NOMO-1 treated with DMSO at 0.1 percent for 48 hours (cell line): ENCODE data around the gene SYT12.

Experiments used
- DNase-seq: peaks from one replicate; lab custom pipeline; 2025; ENCODE audit not compliant: unreplicated experiment; lab: John Stamatoyannopoulos, UW

Gene SYT12

DNA sequence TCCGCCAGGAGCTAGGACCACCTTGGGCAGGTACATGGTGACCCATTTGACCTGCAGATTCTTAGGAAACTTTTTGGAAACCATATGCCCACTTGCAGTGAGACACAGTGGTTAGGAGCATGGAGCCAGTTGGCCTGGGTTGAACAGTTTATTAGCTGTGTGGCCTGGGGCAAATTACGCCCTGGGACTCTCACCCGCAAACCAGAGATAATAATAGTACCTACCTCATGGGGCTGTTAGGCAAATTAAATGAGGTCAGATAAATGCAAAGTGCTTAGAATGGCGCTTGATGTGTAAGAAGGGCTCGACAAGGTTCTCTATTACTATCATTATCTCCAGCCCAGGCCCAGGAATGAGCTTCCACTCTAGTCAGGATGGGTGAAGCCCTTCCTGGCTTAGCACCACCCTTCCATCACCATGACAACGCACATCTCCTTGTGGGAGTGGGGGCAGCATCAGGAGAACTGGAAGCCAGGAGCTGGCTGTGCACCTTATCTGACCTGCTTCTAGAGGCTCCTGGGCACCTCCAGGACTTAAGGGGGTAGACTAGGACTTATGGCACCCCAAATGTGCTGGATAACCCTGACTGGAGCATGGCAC lies 5.1 kb downstream of the SYT12 start:
- no peak for DNase-seq

DNA sequence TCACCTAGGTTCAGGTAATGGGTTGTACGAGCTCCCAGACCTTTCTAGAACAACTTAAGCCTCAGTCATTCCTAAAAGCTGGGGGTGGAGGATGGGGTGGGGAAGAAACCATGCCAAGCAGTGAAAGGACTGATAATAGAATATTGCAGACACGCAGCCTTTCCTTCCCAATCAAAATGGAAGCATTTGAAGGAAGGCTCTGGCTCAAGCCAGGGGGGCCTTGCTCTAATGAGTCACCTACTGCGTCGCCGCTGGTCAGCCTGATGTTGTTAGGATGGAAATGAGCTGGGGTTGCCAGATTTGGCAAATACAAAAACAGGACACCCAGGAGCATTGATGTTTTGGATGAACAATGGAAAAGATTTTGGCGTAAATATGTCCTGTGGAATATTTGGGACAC lies 6.2 kb downstream of the SYT12 start:
- no peak for DNase-seq

DNA sequence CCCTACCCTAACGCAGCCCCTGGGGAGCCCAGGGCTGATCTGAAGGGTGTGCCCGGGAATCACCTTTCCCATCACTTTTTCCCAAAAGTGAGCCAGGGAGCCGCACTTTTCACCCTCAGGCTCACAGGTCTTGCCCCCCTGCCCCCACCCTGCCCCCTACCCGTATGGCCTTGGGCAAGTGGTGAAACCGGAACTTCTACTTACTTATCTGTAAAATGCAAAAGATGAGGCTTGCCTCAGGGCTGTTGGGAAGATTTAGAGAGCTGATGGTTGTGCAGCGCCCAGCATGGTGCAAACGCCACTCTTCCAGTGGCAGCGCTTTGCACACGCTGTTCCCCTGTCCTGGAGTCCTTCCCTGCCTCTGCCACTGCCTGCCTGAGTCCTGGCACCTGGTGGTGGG lies 8.0 kb downstream of the SYT12 start:
- DNase-seq = no peak

DNA sequence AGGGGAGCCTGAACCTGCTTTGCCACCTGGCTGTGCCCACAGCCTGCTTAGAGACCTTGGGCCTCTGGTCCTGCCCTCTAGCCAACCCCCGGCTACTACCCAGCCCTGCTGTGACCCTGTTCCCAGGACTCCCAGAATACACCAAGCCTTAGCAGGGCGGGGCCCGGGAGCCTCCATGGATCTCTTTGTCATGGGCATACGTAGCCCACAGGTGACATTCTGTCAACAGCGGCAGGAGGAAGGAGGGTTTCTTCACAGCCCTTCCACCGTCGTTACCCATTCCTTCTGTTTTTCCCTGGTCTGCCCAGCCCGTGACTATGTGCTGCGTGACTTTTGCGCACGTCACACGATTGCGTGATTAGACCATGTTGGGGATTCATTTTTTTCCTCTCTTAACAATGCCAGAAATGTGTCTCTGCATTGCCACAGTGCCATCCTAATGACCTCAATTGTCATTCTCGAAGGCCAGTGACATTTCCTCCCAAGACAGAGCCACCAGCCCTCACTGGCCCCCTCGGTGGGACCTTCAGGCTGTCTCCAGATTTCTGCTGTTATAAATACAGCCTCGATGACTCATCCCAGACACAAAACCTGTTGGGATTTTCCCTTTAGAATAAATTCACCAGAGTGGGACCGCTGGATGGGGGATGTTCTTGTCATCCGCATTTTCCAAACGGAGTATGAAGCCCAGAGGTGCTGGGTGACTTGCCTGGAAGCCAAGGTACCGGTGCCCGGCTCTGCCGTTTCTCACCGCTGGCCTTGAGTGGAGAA lies 9.0 kb downstream of the SYT12 start:
- DNase-seq = no peak

DNA sequence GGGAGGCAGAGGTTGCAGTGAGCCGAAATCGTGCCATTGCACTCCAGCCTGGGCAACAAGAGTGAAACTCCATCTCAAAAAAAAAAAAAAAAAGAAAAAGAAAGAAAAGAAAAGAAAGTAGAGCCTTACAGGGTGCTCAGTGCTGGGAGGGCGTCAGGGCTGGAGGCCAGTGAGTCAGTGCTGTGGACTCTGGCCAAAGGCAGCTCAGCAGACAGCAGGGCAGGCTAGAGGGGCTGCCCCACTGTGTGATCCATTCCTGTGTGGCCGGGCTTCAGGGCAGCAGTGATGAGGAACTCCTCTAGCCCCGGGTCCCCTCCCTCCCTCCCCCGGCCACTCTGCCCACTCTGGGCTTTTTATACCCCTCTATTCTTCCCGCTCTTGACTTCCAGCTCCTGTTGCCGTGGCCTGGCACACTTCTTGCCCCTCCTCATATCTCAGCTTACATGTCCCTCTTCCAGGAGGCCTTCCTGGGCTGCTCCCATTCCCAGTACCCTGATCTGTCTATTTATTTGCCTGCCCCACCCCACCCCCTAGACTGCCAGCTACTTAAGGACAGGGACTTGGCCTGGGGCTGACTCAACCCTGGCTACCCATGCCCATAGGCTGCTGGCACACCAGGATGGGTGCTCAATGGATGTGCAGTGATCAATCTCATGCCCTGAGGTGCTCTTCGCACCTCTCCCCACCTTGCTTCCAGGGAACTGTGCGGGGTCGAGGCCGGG lies 10.1 kb downstream of the SYT12 start:
- no peak for DNase-seq

DNA sequence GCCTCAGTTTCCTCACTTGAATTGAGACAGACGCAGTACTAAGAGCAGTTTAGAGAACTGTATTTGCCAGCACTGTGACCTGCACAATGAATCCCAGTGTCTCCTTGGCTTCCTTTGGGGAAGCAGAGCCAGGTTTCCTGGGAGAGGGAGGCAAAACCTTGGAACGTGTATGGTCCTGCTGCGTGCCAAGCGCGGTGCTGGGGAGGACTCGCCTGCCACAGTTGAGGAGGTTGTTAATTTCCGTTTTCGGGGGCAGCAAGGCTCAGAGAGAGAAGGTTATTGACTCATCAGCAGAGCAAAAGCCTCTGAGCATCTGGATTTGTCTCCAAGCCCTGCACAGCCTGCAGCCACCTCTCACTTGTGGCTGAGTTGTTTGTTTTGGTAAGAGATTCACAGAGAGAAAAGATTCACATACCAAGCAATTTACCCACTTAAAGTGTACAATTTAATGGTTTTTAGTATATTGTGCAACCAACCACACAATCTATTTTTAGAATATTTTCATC lies 10.8 kb downstream of the SYT12 start:
- peak; percentile 68 for DNase-seq

DNA sequence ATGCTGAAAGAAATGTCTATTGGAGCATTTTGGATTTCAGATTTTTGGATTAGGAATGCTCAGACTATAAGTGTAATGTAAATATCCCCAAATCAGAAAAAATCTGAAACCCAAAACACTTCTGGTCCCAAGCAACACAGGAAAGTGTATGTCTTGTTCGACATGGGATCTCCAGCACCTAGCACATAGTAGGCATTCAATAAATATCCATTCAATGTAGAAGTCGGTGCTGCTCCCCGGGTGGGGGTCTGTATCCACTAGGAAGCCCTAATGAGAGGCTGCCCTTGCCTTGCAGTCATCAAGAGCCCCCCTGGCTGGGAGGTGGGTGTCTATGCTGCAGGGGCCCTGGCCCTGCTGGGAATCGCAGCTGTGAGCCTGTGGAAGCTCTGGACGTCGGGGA lies 11.4 kb downstream of the SYT12 start:
- no peak for DNase-seq

DNA sequence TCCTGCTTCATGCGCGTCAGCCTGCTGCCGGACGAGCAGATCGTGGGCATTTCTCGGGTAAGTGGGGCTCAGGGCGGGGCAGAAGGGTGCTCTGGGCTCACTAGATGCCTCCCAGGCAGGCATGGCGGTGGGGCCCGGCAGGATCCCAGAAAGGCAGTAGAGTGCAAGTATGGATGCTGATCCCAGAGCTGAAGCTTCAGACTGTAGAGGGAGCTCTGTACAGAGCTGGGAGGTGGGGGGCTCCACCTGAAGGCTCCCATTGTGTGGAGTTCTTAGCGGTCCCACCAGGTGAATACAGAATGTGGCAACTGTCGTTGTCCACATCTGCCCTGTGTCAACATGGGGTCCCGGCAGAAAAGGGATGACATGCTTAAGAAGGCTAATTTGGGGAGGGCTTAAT lies 17.2 kb downstream of the SYT12 start:
- no peak for DNase-seq

DNA sequence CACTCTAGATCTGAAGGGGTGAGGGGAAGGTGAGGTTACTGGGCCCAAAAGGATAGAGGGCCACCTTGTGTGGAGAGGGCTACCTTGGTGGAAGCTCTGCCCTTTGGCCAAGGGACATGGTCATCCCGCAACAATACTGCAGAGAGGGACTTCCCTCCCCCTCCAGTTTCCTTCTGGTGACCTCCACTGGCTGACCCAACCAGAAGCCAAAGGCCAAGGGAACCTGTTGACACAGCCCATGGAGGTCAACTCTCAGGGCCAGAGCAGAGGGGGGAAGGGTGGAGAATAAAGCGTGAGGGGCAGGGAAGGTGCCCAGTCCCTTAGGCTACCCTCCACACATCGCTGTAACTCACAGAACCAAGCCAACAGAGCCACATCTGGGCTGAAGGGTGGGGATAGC lies 18.7 kb downstream of the SYT12 start:
- DNase-seq = no peak

DNA sequence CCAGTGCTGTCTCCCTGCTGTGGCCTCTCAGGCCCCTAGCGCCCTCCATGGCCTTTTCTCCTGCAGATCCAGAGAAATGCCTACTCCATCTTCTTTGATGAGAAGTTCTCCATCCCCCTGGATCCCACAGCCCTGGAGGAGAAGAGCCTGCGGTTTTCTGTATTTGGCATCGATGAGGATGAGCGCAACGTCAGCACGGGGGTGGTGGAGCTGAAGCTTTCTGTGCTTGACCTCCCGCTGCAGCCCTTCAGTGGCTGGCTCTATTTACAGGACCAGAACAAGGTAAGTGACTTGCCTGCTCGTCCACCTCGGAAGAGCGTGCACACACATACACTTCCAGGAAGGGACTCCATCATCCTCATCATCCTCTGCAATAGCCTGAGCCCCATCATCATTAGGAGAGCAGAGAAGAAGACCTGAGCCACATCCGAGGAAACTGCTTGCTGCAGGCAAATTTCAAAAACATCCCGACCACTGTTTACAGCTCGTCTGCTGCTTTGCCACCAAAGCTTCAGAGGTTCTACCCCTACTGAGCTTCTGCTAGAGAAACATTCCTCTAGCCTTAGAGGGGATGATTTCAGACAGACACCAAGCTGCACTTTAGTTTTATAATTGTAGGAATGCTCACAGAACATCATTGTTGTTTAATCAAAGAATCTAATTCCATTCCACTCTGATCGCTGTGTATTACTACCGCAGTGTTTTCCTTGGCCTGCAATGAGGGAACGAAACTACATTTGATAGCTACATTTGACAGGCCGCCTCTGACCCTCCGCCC lies 20.8 kb downstream of the SYT12 start:
- no peak for DNase-seq

DNA sequence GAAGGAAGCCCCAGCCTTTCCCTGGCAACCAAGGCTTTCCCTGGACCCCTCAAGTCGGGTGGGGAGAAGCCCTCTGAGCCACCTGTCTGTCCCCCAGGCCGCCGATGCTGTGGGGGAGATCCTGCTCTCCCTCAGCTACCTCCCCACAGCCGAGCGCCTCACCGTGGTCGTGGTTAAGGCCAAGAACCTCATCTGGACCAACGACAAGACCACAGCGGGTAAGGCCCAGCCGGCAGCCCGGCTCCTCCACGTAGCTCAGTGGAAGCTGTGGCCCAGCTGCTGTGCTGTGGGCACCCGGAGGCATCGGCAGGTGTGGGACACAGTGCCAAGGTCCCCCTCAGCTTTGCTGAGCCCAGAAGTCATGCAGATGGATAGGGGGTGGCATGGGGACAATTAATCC lies 21.6 kb downstream of the SYT12 start:
- no peak for DNase-seq

DNA sequence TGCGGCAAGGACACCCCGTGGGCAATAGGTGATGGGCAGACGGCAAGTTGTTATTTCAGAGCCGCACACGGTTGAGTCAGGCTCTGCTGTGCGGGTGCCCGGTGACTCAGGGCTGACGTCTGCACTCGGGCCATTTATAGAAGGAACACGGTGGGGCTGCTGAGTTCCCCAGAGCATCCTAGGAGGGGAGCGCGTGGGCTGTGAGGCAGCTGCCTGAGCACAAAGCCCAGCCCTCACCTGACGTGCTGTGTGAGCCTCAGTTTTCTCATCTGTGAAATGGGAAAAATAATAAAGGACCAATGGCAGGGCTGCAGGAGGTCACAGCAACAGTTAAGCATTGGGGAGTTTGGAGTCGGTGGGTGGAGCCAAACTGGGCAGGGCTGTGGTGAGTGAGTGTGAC lies 22.4 kb downstream of the SYT12 start:
- peak; percentile 47 for DNase-seq

DNA sequence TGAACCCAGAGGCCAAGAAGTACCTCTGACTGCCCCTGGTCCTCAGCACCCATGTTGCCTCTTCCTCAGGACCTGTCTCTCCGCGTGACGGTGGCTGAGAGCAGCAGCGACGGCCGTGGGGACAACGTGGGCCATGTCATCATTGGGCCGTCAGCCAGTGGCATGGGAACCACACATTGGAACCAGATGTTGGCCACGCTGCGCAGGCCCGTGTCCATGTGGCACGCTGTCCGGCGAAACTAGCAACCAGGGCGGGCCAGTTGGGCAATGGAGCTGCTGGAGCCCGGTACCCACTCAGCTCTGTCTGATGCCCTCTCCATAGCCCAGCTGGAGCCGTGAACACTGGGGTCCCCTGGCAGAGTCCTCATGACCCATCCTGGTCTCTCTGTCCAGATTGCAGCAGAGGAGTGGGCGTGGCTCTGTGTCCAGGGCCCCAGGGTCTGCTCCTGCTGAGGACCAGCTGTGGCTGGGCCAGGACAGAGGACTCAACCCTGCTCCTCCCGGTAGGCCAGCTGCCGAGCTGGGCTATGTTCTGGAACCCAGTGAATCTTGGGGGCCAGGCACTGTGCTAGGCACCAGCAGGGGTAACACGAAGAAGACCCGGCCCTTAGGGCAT lies 25.7 kb downstream of the SYT12 start:
- no peak for DNase-seq

DNA sequence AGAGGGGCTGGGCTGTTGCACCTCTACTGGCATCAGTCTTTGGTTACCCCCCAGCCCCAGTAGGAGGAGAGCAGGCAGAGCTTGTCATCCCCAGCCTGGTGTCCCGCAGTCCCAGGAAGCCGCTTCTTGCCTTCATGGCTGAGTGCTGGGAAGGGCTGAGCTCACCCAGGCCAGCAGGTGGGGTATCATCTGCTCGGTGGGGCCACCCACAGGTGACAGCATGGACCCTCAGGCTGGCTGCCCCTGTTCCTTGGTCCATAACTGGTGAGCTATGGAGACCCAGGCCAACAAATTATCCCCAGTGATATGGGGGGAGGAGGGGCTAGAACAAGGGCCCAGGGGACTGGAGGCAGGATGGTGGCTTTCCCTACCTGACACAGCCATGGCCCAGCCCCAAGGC lies 27.2 kb downstream of the SYT12 start:
- DNase-seq = no peak

DNA sequence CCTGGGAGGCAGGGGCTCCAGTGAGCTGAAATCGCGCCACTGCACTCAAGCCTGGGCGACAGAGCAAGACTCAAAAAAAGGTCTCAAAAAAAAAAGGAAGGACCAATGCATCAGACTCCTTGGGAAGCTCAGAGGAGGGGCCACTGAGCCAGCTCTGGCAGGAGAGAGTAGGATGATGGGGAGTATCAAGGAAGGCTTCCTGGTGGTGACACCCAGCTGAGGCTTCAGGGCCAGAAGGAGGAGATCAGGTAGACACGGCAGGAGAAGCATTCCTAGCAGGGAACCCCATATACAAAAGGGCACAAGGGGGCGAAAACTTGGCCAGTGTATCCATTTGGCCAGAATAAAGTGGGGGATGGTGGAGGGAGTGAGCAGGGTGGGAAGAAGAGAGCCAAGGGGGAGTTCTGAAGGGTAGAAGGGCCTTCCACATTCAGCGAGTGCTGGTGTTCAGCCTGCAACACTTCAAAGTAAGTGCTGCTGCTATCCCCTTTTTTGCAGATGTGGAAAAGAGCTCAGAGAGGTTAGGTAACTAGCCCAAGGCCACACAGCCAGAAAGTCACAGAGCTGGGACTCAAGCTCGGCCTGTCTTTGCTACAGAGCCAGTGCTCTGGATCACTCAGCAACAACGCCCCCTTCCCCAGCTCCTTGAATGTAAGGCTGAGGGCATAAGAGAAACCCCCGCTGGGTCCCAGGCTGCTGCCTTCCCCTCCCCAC lies 28.4 kb downstream of the SYT12 start:
- DNase-seq = no peak

DNA sequence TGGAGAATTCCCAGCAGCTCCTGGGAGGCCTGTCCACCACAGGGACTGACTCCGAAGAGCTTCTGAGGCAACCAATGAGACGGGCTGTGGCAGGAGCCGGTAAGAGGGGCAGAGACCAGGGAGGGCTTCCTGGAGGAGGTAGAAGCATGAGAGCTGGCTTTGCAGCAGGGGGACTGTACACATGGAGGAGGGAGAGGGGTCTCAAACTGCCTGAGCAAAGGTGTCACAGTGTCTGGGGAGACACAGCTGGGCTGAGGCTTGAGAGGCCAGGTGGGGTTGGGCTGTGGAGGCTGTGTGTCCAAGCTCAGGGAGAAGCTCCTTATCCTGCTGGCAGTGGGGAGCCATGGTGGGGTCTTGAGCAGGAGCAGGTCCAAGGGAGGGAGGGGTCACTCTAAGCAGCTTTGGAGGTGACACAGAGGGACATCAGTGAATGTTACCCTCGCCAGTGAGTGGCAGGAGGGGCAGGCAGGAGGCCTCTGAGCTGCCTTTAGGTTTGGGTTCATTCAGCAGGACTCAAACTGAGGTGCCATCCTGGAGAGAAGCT lies 29.1 kb downstream of the SYT12 start:
- DNase-seq = no peak

DNA sequence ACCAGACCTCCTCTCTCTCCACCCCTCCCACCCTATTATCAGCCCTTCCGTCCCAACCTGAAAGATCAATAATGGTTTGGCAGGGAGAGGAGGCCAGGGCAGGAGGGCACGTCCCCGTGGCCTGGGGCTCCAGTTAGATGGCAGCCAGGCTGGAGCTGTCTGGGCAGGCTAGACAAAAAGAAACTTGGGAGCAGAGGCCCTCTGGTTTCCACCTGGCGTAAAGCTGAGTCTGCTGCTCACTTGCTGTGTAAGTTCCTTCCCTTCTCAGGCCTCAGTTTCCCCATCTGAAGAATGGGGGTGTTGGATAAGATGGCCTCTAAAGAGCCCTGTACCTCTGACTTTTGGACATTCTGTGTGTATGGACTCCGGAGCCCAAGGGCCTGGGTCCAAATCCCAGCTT lies 30.0 kb downstream of the SYT12 start:
- DNase-seq = no peak

DNA sequence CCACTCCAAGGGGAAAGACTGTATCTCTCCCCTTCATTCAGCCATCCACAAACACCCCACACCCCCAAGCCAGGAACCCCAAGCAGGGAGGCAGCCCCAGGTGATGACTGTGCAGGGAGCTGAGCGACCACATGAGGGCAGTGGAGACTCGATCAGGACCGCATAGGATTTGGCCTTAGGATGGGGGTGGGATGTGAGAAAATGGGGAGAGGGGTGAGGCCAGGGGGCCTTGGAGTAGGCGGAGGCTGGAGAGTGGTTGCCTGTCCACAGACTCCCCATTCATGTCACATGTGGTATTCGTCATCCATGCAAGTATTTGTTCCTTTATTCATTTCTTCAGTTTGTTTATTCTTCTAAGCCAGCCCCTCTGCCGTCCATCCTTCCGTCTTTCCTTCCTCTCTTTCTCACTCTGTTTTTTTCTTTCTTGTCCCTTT lies 31.0 kb downstream of the SYT12 start:
- DNase-seq = peak; percentile 15

DNA sequence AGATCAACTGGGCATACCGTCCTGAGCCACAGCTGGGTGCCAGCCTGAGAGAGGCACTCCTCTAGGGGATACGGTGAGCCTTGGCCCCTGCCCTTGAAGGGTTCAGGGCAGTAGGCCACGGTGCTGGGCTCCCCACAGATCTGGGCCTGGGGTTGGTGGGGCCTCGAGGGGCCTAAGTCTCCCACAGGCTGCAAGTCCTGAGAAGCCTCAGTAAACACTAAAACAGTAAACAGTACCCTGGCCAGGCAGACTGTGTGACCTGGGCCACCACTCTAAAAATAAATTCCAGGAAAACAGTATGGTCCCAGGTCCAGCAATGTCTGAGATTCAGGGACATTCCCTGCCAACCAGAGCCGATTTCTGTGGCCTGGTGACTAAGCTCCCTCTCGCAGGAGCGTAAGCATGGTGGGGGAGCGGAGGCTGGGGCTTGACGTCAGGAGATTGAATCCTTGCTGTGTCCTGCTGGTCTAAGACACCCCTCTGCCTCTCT lies 31.5 kb downstream of the SYT12 start:
- DNase-seq = no peak
